CD1c-positive myeloid dendritic cell (primary cell): ENCODE results near the gene ADSS1.
"Not testable (repeated sequence)": the region's sequence is repeated elsewhere in the genome, so short reads cannot be mapped to it uniquely, and the experiment has no call there.

Experiments used
- DNase-seq: peaks from one replicate; pipeline ENCODE4 v3.0.0-alpha.2; 2016; ENCODE audit errors: extremely low spot score

The ADSS1 gene

DNA sequence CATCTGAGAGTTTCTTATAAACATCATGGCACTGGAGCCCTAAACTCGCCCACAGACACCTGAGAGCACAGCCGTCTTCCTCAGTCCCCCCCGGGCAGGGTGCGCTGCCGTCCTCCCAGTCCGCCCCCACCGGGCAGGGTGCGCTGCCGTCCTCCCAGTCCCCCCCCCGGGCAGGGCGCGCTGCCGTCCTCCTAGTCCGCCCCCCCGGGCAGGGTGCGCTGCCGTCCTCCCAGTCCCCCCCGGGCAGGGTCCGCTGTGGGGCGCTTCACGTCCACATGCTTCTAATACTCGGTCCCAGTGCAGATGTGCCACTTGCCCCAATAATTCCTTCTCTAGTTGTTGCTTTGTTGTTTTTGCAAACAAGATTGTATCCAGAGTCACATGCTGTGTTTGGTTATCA is 6.9 kb upstream of the ADSS1 start:
- DNase-seq = no peak

DNA sequence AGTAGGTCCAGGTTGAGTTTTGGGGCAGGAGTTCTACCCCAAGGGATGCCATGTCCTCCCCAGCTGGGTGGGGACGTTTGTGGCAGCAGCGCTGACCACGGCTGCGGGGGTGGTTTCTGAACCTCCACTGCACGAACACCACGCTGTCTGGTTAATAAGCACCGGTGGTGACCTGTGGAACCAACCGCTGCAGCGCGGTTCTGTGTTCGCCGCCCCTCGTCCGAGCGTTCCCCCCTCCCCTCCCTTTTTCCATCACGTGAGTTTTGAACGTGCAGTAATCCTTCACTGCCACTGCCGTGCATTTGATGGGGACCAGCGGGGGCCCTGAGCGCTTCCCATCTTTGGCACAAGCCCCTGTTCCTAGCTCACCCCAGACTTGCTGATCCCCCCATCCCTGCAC is 6.4 kb upstream of the ADSS1 start:
- no peak for DNase-seq

DNA sequence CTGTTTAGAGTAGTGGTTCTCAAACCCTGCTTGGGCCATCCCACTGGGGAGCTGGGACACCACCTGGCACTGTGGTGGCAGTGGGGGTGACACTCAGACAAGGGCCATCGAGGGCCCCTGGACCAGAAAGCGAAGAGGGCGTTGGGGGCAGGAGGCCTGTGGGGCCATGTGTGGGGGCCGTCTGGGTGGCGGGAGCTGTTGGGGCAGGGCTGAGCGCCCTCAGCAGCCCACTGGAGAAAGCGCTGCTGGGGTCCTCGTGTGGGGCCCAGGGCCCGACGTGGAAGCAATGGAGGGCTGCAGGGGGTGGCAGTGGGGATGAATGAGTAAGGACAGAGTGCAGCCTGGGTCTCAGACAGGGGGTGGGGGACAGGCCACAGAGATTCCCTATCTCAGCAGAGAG is 5.9 kb upstream of the ADSS1 start:
- no peak for DNase-seq

DNA sequence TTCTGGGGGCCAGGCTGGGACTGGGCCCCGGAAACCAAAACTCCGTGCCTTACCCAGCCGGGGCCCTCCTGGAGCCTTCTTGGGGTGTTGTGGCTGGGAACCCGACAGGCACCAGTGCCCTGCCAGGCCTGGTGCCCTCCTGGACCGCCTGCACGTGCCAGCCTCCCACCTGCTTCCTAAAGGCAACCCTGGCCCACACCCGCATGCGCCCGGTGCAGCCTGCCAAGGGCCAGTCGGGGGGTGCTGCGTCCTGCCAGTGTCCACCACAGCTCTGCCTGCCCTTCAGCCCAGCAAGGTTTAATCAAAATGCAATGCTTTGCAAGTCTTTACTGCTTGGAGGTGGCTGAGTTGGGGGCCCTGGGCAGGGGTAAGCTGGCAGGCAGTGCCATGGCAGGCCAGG is 5.2 kb upstream of the ADSS1 start:
- no peak for DNase-seq

DNA sequence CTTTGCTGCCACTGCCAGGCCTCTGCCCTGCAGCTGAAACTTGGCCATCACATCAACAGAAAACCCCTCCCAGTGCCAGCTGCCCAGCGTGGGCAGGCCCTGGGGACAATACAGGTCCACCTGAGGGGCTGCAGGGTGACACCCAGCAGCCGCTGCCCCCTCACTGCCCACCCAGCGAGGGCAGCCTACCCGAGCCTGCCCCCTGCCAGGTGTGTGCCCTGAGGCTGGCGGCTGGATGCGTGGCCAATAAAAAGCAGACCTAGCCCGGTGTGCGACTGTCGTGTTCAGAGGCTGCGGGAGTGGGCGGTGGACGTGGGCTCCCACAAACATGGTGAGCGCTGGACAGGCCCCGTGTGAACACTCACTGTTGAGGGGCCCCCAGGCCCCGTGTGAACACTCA is 4.7 kb upstream of the ADSS1 start:
- DNase-seq = no peak

DNA sequence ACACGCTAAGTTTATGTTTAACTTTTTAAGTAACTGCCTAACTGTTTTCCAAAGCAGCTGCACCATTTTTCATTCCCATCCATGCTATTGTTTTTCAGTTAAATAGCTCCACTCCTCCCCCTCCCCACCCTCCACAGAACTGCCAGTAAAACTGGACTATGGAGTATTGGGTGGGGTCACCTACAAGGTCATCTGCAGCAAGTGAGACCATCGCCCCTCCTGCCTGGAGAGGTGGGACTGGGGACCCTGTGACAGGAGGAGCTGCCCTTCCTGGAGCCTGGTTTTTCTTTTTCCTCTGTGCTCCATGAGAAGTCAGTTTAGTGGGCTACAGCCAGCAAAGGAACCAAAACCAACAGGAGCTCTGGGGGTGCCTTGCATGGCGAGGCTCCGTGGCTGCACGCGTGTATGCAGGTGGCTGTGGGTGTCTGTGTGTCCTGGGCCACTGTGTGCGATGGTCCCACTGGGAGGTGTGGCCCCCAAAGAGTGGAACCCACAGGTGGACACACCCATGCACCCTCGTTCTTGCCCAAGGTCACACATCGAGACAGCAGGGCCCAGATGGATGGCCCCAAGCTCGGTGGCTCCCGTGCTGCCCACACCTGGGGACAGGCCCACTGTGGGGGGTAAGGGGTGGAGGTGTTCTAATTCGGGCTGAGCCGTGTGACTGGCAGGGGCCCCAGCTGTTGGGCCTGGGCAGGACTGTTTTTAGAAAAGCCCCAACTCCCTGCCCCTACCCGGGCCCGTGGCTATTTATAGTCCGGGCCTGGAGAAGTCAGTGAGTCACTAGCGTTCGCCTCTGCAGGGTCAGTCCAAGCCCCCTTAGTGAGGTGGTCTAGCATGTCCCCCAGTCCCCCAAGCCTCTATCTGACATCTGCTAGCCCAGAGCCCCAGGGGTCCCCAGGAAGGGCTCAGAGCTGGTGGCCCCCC is 2.3 kb upstream of the ADSS1 start:
- no peak for DNase-seq

DNA sequence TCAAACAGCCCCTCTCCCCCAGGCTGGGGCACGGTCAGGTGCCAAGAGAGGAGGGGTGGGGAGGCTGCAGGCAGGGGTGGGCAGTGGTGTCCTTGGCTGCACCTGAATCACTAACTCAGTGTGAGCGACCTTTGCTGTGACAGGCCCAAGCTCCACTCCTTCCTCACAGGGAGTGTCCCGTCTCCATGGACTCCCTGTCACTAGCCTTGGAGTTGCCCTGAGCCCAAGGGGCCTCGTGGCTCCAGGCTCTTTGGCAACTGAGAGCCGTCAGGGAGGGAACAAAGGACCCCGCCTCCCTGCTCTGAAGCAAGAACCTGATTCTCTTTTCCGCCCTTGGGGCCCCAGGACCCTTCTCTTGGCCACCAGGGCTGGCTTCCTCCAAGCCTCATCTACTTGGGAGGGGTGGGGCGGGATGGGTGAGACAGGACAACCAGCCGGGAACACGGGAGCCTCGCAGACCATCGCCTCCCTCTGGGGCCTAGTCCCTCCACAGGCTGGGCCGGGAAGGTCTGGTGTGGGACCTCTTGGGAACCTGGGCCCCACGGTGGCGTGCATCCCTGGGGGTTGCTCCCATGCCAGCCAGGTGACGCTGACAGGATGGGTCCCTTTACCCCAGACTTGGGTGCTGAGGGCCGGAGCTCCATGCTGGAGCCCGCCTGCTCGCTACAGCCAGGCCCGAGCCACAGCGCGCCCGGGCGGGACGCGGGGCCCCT is 935 bp upstream of the ADSS1 start:
- DNase-seq = peak; percentile 19

DNA sequence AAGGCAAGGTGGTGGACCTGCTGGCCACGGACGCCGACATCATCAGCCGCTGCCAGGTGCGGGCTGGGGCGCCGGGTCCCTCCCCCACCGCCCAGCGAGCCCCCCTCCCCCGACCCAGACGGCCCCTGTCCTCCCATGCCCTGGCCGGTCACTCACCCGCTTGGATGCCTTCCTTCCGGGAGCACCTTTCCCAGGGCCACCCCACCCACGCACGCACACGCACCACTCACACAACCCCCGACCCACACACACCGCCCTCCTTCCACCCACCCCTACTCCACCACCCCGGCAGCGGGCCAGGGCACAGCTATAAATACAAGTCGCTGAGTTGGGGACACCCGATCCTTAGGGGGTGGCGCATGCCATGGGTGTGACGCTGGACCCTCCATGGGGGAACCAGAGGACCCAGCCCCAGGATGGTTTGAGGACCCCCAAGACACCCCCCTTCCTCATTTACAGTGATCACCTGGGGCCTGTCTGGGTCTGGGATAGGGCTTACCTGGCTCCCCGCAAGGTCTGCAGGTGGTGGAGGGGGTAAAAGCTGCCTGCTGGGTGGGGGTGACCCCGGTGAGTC is 465 bp downstream of the ADSS1 start:
- DNase-seq = no peak

DNA sequence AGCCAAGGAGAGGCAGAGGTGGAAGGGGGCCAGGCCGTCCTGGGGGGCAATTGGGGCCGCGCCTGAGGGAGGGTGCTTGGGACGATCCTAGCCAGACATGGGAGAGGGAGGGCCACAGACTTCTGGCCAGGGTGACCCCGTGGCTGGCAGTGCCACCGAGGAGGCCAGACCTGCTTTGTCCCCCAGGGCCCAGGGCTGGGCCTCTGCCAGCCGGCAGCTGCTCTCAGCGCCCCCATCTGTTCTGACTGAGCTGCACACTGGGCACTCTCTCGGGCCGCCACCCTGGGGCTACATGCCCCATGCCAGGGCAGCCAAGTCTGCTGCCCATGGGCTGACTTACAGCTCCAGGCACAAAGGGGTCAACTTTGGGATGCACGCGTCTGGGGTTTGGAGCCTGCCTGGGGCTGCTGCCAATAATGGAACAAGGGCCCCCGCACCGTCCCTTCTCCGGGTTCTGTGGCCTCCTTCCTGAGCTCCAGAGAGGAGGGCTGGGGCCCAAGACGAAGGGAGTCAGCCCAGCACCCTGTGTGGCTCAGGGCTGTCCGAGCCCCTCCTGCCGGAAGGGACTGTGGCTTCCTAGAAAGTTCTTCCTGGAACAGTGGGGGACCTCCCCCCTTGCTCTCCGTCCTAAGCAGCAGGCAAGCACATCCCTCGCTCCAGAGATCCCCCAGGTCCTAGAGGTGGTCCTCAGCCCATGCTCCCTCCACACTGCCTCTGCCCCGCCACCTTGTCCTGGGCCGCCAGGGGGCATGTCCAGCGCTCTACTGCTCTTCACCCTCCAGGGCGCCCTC is 1.1 kb downstream of the ADSS1 start:
- DNase-seq = no peak

DNA sequence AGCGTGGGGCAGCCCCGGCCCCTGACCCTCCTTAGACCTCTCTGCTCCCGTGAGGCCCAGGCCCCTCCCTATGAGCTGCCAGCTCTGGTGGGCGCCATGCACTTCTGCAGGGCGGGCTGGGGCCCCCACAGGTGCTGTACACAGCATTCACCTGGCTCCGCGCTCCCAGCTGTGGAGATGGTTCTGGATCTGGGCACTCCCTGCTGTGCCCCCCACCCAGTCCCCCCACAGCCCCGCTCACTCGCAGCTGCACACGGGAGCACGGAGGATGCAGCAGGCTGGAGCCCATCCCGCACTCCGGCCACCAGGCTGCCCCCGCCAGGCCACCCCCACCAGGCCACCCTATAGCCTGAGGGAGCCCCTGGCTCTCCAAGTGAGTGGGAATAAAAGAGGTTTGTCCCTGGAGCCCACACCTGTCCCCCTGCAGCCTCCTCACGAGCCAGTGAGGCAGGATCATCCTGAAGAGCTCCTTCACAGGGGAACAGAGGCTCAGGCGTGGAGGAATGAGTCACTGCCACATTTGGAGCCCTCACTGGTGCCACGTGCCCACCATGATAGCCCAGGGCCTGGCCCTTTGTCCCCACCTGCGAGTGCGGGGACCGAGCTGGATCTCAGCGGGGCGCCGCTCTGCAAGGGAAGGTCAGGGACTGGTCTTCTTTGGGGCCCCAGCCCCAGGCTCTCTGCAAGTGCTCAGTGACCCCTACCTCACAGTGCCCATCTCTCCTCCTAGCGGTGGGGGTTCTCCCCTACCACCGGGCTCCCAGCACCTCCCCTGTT is 1.9 kb downstream of the ADSS1 start:
- no peak for DNase-seq

DNA sequence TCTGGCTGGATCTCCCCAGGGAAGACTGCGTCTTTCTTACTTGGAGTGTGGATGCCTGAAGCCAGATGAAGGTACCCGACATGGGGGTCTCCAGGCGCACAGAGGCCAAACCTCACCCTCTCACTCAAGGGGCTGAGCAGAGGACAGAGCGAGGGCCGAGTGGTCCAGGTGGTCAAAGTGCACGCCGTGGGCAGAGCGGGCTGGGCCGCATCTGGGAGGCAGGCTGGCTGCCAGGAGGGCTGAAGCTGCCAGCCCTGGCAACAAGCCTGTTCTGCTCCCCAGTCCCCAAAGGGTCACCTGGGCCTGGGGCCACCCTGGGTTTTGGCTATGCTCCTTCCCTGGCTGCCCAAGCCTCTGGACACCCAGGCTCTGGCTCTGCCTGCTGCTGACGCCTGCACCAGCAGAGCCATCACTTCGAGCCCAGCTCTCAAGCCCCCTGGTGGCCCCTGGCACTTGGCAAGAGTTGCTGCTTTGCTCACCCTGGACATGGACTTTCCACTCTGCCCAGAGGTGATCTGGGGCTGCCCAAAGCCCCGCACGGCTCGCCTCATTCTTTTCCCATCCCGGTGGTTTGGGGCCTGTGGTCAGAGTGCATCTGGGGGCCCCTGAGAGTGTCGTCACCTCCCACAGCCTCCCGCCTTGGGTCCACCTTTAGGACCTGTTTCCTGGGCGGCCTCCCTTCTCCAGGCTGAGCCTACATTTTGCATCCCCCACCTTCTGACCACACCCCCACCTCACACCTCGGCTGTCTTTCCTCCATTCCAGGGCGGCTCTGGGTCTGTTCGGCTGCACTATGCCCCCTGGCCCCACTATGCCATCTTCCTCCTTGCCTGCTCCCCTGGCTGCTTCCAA is 2.8 kb downstream of the ADSS1 start:
- no peak for DNase-seq

DNA sequence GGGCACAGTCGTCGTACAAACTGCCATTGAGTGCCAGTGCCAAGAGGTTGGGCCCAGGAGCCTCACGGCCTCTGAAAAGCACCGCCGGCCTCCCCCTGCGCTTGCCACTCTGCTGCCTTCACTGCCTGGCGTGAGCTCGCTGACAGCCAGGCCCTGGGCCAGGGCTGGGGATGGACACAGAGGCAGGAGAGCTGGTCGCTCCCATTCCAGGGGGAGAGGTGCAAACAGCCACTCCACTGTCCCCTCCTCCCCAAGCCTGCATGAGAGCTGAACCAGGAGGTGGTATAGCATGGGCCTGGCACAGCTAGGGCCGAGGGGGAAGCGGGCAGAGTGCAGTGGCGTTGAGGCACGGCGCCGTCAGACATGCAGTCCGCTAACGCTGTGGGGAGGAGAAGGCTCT is 4.6 kb downstream of the ADSS1 start:
- DNase-seq = no peak

DNA sequence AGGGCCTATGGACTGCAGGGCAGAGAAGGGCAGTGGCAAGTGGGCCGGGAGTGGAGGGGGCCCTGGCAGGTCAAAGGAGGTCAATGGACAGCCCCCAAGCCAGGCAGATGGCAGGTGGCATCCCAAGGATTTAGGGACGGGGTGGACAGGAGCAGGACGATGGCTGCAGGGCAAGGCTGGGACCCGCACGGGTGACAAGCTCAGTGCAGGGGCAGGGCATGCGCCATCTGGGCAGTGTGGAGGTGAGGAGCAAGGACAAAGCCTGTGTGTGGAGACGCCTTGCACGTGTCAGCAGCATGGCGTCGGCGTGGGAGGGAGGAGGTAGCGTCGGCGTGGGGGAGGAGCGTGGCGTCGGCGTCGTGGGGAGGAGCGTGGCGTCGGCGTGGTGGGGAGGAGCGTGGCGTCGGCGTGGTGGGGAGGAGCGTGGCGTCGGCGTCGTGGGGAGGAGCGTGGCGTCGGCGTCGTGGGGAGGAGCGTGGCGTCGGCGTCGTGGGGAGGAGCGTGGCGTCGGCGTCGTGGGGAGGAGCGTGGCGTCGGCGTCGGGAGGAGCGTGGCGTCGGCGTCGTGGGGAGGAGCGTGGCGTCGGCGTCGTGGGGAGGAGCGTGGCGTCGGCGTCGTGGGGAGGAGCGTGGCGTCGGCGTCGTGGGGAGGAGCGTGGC is 5.3 kb downstream of the ADSS1 start:
- DNase-seq = not testable (repeated sequence)

DNA sequence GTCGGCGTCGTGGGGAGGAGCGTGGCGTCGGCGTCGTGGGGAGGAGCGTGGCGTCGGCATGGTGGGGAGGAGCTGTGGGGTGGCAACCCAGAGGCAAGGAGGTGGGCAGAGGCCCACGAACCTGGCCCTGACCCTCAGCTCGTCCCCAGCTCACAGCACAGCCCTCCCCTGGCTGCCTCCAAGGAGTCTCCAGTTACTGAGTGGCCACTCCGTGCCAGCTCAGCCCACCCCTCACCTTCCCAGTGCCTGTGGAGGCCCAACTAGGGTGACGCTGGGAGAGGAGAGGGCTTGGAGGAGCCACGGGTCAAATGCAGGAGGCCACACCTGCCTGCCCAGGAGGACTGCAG is 5.8 kb downstream of the ADSS1 start:
- DNase-seq = no peak

DNA sequence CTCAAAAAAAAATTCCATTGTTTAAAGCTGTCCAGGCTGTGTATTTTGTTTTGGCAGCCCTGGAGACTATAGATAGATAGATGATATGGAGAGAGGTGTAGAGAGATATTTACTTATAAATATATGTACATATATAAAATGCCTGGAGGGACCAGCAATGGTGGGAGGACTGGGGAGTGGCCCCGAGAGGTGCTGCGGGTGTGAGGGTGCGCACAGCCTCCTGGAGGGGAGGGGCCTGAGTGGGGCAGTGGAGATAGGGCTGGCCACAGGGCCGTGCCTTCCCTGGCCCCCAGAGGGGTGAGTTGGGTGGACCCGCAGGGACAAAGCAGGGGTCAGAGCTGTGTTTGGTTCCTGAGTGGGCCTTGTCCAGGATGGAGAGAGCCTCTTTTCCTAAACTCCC is 6.5 kb downstream of the ADSS1 start:
- no peak for DNase-seq

DNA sequence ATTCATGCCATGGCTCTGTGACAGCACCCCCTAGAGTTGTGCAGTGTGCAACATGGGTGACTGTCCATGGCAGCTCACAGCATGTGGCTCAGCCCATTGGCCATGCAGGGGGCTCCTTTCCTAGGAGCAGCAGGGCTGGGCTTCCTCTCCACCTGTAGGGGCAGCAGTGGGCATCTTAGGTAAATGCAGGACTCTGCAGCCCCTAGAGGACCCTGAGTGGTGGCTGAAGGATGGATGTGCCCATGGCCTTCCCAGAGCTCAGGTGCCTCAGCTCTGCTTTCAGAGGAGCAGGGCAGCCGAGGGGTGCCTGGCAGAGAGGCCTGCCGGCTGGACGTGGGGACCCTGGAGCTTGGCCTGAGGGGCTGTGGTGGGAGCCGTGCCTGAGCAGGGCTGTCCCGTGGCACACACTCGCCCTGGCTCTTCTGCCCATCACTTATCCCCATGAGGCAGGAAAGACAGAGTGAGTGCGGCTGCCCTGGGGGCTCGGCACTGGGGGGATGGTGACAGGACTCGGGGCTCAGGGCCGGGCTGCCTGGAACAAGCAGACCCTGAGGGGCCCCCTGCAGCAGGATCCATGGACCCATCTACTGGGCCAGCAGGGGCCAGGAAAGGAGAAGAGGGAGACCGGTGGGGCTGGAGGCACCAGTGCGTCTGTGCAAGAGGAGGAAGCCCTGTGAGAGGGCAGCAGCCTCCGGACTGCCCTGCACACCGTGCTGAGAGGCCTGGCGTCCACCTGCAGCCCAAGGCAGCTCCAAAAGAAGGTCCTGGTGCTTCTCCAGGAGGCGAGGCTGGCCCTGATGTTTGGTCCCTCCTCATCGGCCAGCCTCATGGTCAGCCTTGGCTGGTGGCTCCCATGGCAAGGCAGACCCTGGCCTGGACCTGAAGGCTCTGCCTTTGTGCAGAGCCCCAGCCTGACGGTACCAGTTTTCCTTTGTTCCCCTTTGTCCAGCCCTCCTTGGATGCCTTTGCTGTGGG is 7.6 kb downstream of the ADSS1 start:
- DNase-seq = no peak

DNA sequence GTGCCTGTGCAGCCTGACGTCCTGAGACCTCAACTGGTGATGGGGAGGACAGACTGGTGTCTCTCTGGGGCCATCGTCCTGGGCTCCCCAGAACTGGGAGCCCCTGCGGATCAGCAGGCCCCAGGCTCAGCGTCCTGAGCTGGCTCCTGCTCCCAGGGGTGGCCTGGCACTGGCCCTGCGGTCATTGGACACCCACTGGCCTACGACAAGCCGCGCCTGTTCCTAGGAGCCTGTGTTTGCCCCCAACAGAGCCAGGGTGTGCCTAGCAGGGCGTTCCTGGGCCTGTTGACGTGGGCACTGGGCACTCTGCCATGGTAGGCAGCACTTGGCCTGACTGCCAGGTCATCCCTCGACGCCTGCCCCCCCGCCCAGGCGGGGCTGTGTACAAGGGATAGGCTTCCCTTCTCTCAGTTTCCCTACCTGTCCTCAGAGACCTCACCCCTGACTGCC is 8.4 kb downstream of the ADSS1 start:
- DNase-seq = no peak

DNA sequence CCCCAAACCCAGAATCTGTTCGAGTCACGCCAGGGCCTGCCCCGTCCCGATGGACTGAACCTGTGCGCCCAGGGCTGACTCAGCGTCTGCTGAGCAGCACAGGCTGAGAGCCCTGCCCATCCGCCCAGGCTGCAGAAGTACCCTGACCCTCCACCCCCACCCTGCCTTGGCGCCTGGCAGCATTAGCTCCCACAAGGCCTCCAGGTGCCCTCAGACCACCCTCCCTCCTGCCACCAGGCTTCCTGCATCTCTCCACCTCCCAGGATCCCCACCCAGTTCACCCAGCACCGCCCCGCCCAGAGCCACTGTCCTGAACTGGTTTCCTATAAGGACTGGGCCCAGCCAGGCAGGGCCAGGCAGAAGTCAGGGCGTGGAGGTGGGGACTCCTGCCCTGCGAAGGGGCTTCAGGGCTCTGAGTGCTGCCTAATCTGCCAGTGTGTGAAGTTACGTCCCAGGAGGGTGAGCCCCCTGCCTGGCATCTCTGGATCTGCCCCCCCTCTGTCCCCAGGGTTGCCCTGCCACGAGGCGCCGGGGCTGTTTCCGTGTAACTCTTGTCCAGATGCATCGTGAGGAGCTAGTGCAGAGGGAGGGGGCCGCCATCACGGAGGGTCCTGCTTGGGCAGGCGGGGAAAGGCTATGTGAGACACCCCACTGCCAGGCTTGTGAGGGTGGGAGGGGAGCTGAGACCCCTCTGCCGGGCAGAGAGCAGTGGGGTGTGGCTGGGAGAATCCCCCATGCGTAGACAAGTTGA is 9.1 kb downstream of the ADSS1 start:
- no peak for DNase-seq
